ENCODE measurements around the gene NOVA2. TPM values are rescaled to one million over a fixed set of nuclear protein-coding genes. Genes with fewer than 3 reads are reported as not detected.

NOVA2 gene
- total and polyA plus RNA-seq, 2 donors (not counting 1 experiment from before 2014, with no cell fraction given), result not detected

DNA sequence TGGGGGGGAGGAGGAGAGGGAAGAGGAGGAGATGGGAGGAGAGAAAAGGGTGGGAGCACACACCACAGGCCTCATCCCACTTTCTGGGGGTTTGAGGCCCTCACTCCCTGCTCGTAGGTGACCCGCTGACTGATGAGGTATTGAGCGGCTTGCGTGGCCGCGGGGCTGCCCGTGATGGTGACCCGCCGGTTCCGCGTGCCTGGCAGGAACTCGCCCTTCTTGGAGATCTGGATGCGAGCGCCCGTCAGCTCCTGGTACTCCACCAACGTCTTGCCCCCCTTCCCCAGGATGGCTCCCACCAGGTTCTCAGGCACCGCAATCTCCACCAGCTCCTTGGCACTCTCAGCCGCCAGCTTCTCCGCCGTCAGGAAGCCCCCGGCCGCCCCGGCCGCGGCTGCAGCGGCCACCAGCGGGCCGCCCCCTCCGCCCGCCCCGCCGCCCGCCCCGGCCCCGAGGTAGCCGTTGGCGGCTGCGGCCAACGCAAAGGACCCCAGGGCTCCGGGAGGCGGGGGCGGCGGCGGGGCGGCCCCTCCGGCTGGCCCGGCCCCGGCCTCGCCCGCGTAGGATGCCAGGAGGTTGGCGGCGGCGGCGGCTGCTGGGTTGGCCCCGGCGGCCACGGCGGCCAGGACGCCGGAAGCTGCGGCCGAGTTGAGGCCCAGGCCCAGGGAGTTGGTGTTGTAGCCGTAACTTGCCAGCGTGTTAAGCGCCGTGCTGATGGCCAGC lies 33.7 kb downstream of the NOVA2 start:
- POLR2A ChIA-PET, result no interaction called here
- Histone ChIP-seq H3K4me1 (ENCODE audit: control insufficient read depth in 2 of 2, insufficient read depth in 2 of 2, low read length in 2 of 2) (no peaks in the 10 kb centered on the region), H3K36me3 (replicated peaks in 1 of 2; ENCODE audit: control extremely low read depth in 1 of 2, control insufficient read depth in 1 of 2, extremely low read depth in 1 of 2, insufficient read depth in 2 of 2, low read length in 1 of 2) (no peaks in the 10 kb centered on the region), H4K20me1 (ENCODE audit: control insufficient read depth, insufficient read depth, low read length, poor library complexity, severe bottlenecking) (no peaks in the 10 kb centered on the region), H3K79me2 (ENCODE audit: control insufficient read depth, insufficient read depth, low read length) (no peaks in the 10 kb centered on the region), H3K4me2 (replicated peaks; ENCODE audit: low read depth, low read length, poor library complexity, severe bottlenecking) (no peak overlapping the region), H3K27ac (ENCODE audit: low read length in 2 of 2) (no peak overlapping the region), H3K9ac (ENCODE audit: low read length) (no peak overlapping the region), H3K27me3 (replicated peaks in 1 of 4; ENCODE audit: control extremely low read depth in 1 of 4, control insufficient read depth in 3 of 4, insufficient read depth in 4 of 4, low read length in 3 of 4) (peaks cover 0 to 35% (median 3%) of the 10 kb centered on the region in 4 experiments), H2AFZ (ENCODE audit: insufficient read depth, low read depth, low read length, poor library complexity, severe bottlenecking) (no peak overlapping the region), H3K4me3 (ENCODE audit: control extremely low read depth in 1 of 5, extremely low read depth in 1 of 5, insufficient read depth in 1 of 5, low read depth in 2 of 5, low read length in 4 of 5) (no peak overlapping the region), H3K9me3 (ENCODE audit: control extremely low read depth in 1 of 3, control insufficient read depth in 2 of 3, insufficient read depth in 1 of 3, low read length in 2 of 3) (peaks cover 0 to 14% (median 0%) of the 10 kb centered on the region in 3 donors)
- Mint-ChIP-seq H3K27ac (no peak overlapping the region), H3K9me3 (ENCODE audit: insufficient read depth) (no peaks in the 10 kb centered on the region), H3K4me1 (no peaks in the 10 kb centered on the region), H3K27me3 (peaks cover 61% of the 10 kb centered on the region), H3K4me3 (no peak overlapping the region)
- 37% methylated on average over 64 of the region's 67 CpGs for WGBS (ENCODE audit: insufficient coverage)
- intact Hi-C loops (cut with micrococcal nuclease), result no loop called here
- CTCF ChIA-PET, result no interaction called here
- TF ChIP-seq, protein P1, sequence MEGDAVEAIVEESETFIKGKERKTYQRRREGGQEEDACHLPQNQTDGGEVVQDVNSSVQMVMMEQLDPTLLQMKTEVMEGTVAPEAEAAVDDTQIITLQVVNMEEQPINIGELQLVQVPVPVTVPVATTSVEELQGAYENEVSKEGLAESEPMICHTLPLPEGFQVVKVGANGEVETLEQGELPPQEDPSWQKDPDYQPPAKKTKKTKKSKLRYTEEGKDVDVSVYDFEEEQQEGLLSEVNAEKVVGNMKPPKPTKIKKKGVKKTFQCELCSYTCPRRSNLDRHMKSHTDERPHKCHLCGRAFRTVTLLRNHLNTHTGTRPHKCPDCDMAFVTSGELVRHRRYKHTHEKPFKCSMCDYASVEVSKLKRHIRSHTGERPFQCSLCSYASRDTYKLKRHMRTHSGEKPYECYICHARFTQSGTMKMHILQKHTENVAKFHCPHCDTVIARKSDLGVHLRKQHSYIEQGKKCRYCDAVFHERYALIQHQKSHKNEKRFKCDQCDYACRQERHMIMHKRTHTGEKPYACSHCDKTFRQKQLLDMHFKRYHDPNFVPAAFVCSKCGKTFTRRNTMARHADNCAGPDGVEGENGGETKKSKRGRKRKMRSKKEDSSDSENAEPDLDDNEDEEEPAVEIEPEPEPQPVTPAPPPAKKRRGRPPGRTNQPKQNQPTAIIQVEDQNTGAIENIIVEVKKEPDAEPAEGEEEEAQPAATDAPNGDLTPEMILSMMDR (IDR thresholded peaks at IDR 0.05), result no peak
- TF ChIP-seq EZH2 (IDR thresholded peaks at IDR 0.05; ENCODE audit: borderline replicate concordance, insufficient read depth, low read depth, low read length, poor library complexity, severe bottlenecking), result no peak
- no peak for ATAC-seq (ENCODE audit: low read depth)
- no peak for DNase-seq

DNA sequence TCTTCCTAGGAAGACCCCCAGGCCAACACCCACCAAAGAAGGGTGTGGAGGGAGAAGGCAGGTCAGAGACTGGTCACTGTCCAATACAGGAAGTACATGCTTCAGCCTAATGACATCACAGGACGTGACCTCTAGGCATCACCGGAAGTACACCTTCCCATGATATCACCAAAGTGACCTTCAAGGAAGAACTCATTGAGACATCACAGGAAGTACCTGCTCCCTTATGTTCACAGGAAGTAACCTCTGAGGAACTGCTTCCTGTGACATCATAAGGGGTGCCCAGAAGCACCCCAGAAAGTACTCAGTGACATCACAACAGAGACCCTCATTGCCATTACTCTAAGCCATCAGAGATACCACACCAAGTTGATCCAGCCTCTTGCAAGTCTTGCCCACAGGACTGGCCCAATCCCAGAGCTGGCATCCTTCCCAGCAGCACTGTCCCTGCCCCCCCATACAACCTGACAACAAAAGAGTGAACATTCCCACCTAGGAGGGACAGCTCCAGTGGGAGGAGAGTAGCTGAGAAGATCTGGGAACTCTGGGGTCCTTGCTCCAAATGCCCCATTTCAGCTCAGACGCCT lies 34.8 kb downstream of the NOVA2 start:
- Mint-ChIP-seq H3K9me3 (ENCODE audit: insufficient read depth) (no peaks in the 10 kb centered on the region), H3K27me3 (peaks cover 60% of the 10 kb centered on the region), H3K4me3 (no peak overlapping the region), H3K27ac (no peak overlapping the region), H3K4me1 (no peaks in the 10 kb centered on the region)
- Histone ChIP-seq H2AFZ (ENCODE audit: insufficient read depth, low read depth, low read length, poor library complexity, severe bottlenecking) (no peak overlapping the region), H3K36me3 (replicated peaks in 1 of 2; ENCODE audit: control extremely low read depth in 1 of 2, control insufficient read depth in 1 of 2, extremely low read depth in 1 of 2, insufficient read depth in 2 of 2, low read length in 1 of 2) (no peaks in the 10 kb centered on the region), H3K9ac (ENCODE audit: low read length) (no peak overlapping the region), H4K20me1 (ENCODE audit: control insufficient read depth, insufficient read depth, low read length, poor library complexity, severe bottlenecking) (no peaks in the 10 kb centered on the region), H3K4me2 (replicated peaks; ENCODE audit: low read depth, low read length, poor library complexity, severe bottlenecking) (no peak overlapping the region), H3K79me2 (ENCODE audit: control insufficient read depth, insufficient read depth, low read length) (no peaks in the 10 kb centered on the region), H3K27me3 (replicated peaks in 1 of 4; ENCODE audit: control extremely low read depth in 1 of 4, control insufficient read depth in 3 of 4, insufficient read depth in 4 of 4, low read length in 3 of 4) (peaks cover 0 to 42% (median 5%) of the 10 kb centered on the region in 4 experiments), H3K4me3 (ENCODE audit: control extremely low read depth in 1 of 5, extremely low read depth in 1 of 5, insufficient read depth in 1 of 5, low read depth in 2 of 5, low read length in 4 of 5) (no peak overlapping the region), H3K4me1 (ENCODE audit: control insufficient read depth in 2 of 2, insufficient read depth in 2 of 2, low read length in 2 of 2) (no peaks in the 10 kb centered on the region), H3K27ac (ENCODE audit: low read length in 2 of 2) (no peak overlapping the region), H3K9me3 (ENCODE audit: control extremely low read depth in 1 of 3, control insufficient read depth in 2 of 3, insufficient read depth in 1 of 3, low read length in 2 of 3) (peaks cover 0 to 17% (median 0%) of the 10 kb centered on the region in 3 donors)
- DNase-seq (no peak), ATAC-seq (ENCODE audit: low read depth) (no peak)
- intact Hi-C loops (cut with micrococcal nuclease), result no loop called here
- WGBS (ENCODE audit: insufficient coverage), result 55% methylated on average over 2 of the region's 3 CpGs
- ChIA-PET CTCF (no interaction called here), POLR2A (no interaction called here)
- TF ChIP-seq EZH2 (IDR thresholded peaks at IDR 0.05; ENCODE audit: borderline replicate concordance, insufficient read depth, low read depth, low read length, poor library complexity, severe bottlenecking), result no peak
- TF ChIP-seq, protein P1 (IDR thresholded peaks at IDR 0.05), result no peak

Data from B cell (primary cell).